SJSA1 (cell line): ENCODE measurements around the gene GTPBP4. TPM values are rescaled to one million over a fixed set of nuclear protein-coding genes. Genes with fewer than 3 reads are reported as not detected.
"Not testable (repeated sequence)": the region's sequence is repeated elsewhere in the genome, so short reads cannot be mapped to it uniquely, and the experiment has no call there.

Experiments used
- DNase-seq, 2 experiments: peaks; one replicate each; pipeline ENCODE4 v3.0.0-alpha.2; 2015 to 2020; ENCODE audit warnings: low spot score in 2 of 2, low read depth in 1 of 2
- H3K27ac ChIP-seq: fragments of 250-450 bp; sonication (Bioruptor Pico); 2 replicates; pipeline ENCODE4 v1.5.1; 2020; ENCODE audit warnings: mild to moderate bottlenecking, moderate library complexity
- H3K27me3 ChIP-seq: fragments of 250-450 bp; sonication (Bioruptor Pico); replicated peaks from 2 replicates; pipeline ENCODE4 v1.5.1; 2020; ENCODE audit warnings: mild to moderate bottlenecking, moderate library complexity
- H3K36me3 ChIP-seq: fragments of 250-450 bp; sonication (Bioruptor Pico); 2 replicates; pipeline ENCODE4 v1.5.1; 2020; ENCODE audit warnings: mild to moderate bottlenecking
- H3K4me1 ChIP-seq: fragments of 250-450 bp; sonication (Bioruptor Pico); replicated peaks from 2 replicates; pipeline ENCODE4 v1.6.1; 2021; ENCODE audit warnings: mild to moderate bottlenecking
- H3K4me3 ChIP-seq: fragments of 250-450 bp; sonication (Bioruptor Pico); 2 replicates; pipeline ENCODE4 v1.5.1; 2020; ENCODE audit warnings: mild to moderate bottlenecking
- H3K9me3 ChIP-seq: fragments of 250-450 bp; sonication (Bioruptor Pico); replicated peaks from 2 replicates; pipeline ENCODE4 v1.5.1; 2020; ENCODE audit warnings: mild to moderate bottlenecking
- total RNA-seq: library from RNA; depleted of rRNA; stranded (reverse); fragments of >200 nt; shearing (Covaris generic); gene quantifications from 2 replicates; pipeline ENCODE4 v1.2.3, GENCODE V29; 2014

GTPBP4 gene
- total RNA-seq, 1 experiment from 2014 or later, result 87.4 TPM

DNA sequence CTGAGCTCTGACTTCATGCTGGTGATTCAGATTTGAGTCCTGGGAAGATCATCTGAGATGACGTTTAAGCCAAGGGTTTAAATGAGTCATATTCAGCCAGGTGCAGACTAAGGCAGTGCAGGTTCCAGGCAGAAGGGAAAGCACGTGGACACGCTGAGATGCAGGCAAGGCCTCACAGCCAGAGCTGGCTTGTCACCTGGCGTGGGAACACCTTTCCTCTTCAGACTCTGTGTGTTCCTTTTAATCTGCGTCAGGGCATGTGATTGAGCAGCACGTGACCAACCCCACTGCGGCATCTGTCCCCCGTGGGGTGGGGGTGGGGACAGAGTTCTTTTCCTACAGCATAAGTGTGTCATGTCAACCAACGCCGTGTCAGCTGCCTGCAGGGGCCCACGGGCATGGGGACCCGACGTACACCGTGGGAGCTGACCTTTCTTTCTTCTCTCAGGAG lies 48.1 kb downstream of the GTPBP4 start:
- H3K27ac ChIP-seq, result no peak overlapping the region
- no peaks in the 10 kb centered on the region for H3K4me1 ChIP-seq
- no peak overlapping the region for H3K4me3 ChIP-seq
- peaks cover 29% of the 10 kb centered on the region for H3K36me3 ChIP-seq
- no peak for DNase-seq
- no peaks in the 10 kb centered on the region for H3K27me3 ChIP-seq
- H3K9me3 ChIP-seq, result no peaks in the 10 kb centered on the region; the same call in 1 of the 2 replicates

DNA sequence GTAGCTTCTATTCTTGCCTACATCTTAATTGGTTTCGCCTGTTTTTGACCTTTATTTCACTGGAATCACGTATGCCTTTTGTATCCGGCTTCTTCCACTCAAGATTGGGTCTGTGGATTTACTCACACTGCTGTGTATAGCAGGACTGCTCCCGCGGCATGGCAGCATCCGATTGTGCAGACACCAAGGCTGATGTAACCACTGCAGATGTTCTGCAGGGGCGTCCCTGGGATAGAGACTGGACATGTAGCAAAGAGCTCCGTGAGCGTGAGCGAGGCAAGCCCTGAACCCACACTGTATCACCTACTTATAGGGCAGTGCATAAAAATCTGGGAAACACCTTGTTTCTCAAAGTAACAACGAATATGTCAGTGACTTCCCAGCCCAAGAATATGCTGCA lies 48.9 kb downstream of the GTPBP4 start:
- Histone ChIP-seq H3K27me3 (no peaks in the 10 kb centered on the region), H3K9me3 (no peaks in the 10 kb centered on the region; the same call in 1 of the 2 replicates), H3K27ac (no peak overlapping the region), H3K4me3 (no peak overlapping the region), H3K4me1 (no peaks in the 10 kb centered on the region), H3K36me3 (peaks cover 36% of the 10 kb centered on the region)
- no peak for DNase-seq

DNA sequence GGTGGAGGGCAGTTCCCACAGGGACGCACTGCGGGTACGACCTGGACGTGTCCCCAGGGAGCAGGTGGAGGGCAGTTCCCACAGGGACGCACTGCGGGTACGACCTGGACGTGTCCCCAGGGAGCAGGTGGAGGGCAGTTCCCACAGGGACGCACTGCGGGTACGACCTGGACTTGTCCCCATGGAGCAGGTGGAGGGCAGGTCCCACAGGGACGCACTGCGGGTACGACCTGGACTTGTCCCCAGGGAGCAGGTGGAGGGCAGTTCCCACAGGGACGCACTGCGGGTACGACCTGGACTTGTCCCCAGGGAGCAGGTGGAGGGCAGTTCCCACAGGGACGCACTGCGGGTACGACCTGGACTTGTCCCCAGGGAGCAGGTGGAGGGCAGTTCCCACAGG lies 50.5 kb downstream of the GTPBP4 start:
- H3K27me3 ChIP-seq, H3K4me1 ChIP-seq, H3K4me3 ChIP-seq, H3K27ac ChIP-seq, DNase-seq, H3K9me3 ChIP-seq: not testable (repeated sequence)
- peaks cover 53% of the 10 kb centered on the region for H3K36me3 ChIP-seq

GRCh38 chr10:1040133-1040532 lies 51.9 kb downstream of the GTPBP4 start:
- peaks cover 54% of the 10 kb centered on the region for H3K36me3 ChIP-seq

GRCh38 chr10:1041514-1041913 lies 53.3 kb downstream of the GTPBP4 start:
- H3K27ac ChIP-seq, result no peak overlapping the region
- no peak for DNase-seq
- no peak overlapping the region for H3K4me3 ChIP-seq
- no peaks in the 10 kb centered on the region for H3K4me1 ChIP-seq
- H3K36me3 ChIP-seq, result peaks cover 61% of the 10 kb centered on the region
- no peaks in the 10 kb centered on the region for H3K27me3 ChIP-seq
- no peaks in the 10 kb centered on the region; the same call in 1 of the 2 replicates for H3K9me3 ChIP-seq

More at GRCh38 chr10:1040133-1040532, 51.9 kb downstream of the GTPBP4 start:
- Histone ChIP-seq H3K4me1 (no peaks in the 10 kb centered on the region), H3K27ac (no peak overlapping the region), H3K9me3 (no peaks in the 10 kb centered on the region; the same call in 1 of the 2 replicates), H3K27me3 (no peaks in the 10 kb centered on the region), H3K4me3 (no peak overlapping the region)
- no peak for DNase-seq

DNA sequence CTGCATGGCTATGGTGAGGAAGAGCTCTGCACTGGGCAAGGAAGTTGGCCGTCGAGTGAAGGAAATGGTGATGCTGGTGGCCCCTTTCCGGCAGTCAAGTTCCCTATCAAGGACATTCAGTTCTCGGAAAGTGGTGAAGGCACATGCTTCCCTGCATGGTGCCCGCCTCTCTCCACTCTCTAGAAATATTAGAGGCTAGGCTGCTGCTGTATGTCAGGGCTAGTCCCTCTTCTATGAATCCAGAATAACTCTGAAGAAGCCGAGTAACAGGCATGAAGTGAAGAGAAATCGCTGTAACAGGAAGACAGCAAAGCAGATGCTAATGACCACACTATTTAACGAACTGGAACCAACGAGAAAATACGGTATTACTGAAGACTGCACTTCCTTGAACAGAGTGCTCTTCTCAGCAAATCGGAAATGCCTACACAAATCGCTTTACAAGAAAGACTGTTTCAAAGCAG lies 55.3 kb downstream of the GTPBP4 start:
- no peaks in the 10 kb centered on the region for H3K27me3 ChIP-seq
- H3K36me3 ChIP-seq, result peaks cover 58% of the 10 kb centered on the region
- no peak overlapping the region for H3K27ac ChIP-seq
- H3K4me3 ChIP-seq, result no peak overlapping the region
- no peaks in the 10 kb centered on the region for H3K9me3 ChIP-seq
- H3K4me1 ChIP-seq, result no peaks in the 10 kb centered on the region
- no peak for DNase-seq

DNA sequence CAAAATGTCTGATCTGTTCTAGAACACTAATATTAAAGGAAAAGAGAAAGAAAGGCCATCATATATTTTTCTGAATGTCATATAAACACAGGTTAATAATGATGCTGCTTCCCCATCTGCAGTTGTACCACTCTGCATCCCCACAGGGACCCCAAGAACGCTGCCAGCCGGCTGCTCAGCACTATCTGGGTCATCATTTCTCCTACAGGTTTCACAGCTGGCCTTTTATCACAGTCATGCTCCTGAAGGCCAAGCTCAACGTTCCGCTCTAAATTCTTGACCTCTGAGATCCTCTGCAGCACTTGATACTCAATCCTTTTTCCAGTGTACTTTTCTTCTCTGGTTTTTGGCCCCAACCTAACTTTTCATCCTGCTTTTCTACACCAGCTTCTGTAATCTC lies 55.9 kb downstream of the GTPBP4 start:
- DNase-seq, result no peak
- Histone ChIP-seq H3K27ac (no peak overlapping the region), H3K9me3 (no peaks in the 10 kb centered on the region), H3K4me1 (no peaks in the 10 kb centered on the region), H3K4me3 (no peak overlapping the region), H3K27me3 (no peaks in the 10 kb centered on the region), H3K36me3 (peaks cover 59% of the 10 kb centered on the region)

DNA sequence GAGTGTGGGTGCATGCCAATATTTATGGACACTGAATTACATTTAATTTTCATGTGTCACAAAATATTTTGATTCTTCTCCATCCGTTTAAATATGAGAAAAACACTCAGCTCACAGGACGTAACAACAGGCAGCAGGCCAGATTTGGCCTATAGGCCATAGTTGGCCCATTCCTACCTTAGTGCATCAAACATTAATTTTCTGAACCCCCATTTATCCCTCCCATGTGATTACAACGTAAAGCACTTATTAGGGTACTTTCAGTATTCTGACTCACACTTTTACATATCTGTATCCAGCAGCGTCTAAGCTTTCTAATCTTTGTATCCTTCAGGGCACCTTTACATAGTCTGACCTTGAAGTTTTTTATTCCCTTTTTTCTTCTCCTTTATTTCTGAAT lies 56.7 kb downstream of the GTPBP4 start:
- Histone ChIP-seq H3K4me1 (no peaks in the 10 kb centered on the region), H3K27me3 (no peaks in the 10 kb centered on the region), H3K27ac (no peak overlapping the region), H3K4me3 (no peak overlapping the region), H3K9me3 (no peaks in the 10 kb centered on the region), H3K36me3 (peaks cover 51% of the 10 kb centered on the region)
- DNase-seq, result no peak

DNA sequence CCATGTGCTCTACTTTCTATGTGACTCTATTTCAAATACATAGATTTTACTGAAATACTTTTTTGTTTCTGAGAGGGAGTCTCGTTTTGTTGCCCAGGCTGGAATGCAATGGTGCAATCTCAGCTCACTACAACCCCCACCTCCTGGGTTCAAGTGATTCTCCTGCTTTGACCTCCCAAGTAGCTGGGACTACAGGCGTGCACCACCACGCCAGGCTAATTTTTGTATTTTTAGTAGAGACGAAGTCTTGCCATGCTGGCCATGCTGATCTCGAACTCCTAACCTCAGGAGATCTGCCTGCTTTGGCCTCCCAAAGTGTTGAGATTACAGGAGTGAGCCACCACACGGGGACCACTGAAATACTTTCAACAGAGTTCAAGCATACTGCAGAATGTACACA lies 57.2 kb downstream of the GTPBP4 start:
- Histone ChIP-seq H3K9me3 (no peaks in the 10 kb centered on the region), H3K4me3 (no peak overlapping the region), H3K27me3 (no peaks in the 10 kb centered on the region), H3K36me3 (peaks cover 47% of the 10 kb centered on the region), H3K4me1 (no peaks in the 10 kb centered on the region), H3K27ac (no peak overlapping the region)
- DNase-seq, result no peak

DNA sequence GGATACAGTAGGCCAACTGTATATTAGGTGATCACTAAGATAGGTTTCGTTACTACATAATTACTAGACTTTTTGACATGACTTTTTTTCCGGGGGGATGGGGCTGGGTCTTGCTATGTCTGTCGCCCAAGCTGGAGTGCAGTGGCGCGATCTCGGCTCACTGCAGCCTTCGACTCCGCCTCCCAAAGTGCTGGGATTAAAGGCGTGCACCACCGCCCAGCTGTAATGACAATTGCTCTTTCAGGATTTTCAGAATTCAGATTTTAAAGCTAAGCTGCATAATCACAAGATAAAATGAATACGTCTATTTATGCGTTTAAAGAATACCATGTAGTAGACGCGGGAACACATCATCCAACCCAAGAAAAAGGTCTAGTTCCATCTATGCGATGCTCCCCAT lies 59.7 kb downstream of the GTPBP4 start:
- Histone ChIP-seq H3K4me1 (no peaks in the 10 kb centered on the region), H3K36me3 (peaks cover 46% of the 10 kb centered on the region), H3K9me3 (no peaks in the 10 kb centered on the region), H3K4me3 (peak overlapping the region; percentile 69), H3K27ac (peak overlapping the region; percentile 97; the same call in 1 of the 2 replicates), H3K27me3 (no peaks in the 10 kb centered on the region)
- DNase-seq, result no peak

GRCh38 chr10:1048349-1048731 lies 60.1 kb downstream of the GTPBP4 start:
- H3K4me1 ChIP-seq, result no peaks in the 10 kb centered on the region
- peak overlapping the region; percentile 97 for H3K27ac ChIP-seq
- no peak for DNase-seq
- peak overlapping the region; percentile 69 for H3K4me3 ChIP-seq
- peaks cover 46% of the 10 kb centered on the region for H3K36me3 ChIP-seq
- no peaks in the 10 kb centered on the region for H3K9me3 ChIP-seq
- H3K27me3 ChIP-seq, result no peaks in the 10 kb centered on the region

DNA sequence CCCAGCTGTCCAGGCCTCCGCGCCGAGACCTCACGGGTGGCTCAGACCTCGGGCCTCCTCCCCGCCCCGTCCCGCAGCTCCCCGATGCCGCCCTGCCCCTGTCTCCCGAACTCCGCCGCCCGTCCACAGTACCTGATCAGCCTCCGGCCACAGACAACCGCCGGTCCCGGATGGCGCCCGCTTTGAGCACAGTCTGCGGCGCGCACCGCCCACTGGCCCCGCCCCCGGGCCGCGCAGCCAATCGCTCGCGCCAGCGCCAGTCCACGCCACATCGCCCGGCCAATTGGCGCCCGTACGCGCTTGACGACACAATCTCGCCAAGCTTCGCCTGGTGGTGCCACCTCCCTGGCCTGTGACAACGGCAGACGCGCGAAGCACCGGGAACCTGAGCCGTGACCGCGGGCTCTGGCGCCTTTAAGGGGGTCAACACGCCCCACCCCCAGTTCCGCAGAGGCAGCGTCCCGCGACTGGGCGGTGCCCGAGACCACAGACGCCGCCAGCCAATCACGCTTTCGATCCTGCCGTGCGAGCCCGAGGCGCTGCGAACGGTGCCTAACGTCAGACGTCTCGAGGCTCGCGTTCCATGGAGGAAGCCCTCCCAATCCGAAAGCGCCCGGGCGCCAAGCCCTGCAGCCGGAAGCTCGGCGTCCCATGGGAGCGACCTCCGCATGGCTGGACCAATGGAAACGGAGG lies 60.6 kb downstream of the GTPBP4 start, which contains the start of gene IDI1:
TSS of gene IDI1 (minus strand) at position 388 of the 693 bp plus-strand sequence. CDS start at position 272, 116 bp downstream.
- DNase-seq, result peak; percentile 99
- H3K27me3 ChIP-seq, result no peaks in the 10 kb centered on the region
- no peaks in the 10 kb centered on the region for H3K9me3 ChIP-seq

GRCh38 chr10:1049425-1049958 lies 61.3 kb downstream of the GTPBP4 start:
- Histone ChIP-seq H3K4me1 (peaks cover 3% of the 10 kb centered on the region), H3K27ac (peak overlapping the region; percentile 97), H3K27me3 (no peaks in the 10 kb centered on the region), H3K4me3 (peak overlapping the region; percentile 69), H3K9me3 (no peaks in the 10 kb centered on the region), H3K36me3 (peaks cover 51% of the 10 kb centered on the region)
- no peak for DNase-seq

More for the DNA sequence above, 60.6 kb downstream of the GTPBP4 start, which contains the start of gene IDI1:
- peak within 1 kb of the TSS; percentile 69 for H3K4me3 ChIP-seq
- peak within 1 kb of the TSS; percentile 97 for H3K27ac ChIP-seq
- no peaks in the 10 kb centered on the region for H3K4me1 ChIP-seq
- H3K36me3 ChIP-seq, result peaks cover 46% of the 10 kb centered on the region

GRCh38 chr10:1050145-1050544 lies 61.9 kb downstream of the GTPBP4 start:
- DNase-seq, result no peak

More at GRCh38 chr10:1050145-1050544, 61.9 kb downstream of the GTPBP4 start:
- Histone ChIP-seq H3K4me3 (peak overlapping the region; percentile 69), H3K27me3 (no peaks in the 10 kb centered on the region), H3K27ac (peak overlapping the region; percentile 97), H3K36me3 (peaks cover 58% of the 10 kb centered on the region), H3K4me1 (peaks cover 9% of the 10 kb centered on the region), H3K9me3 (no peaks in the 10 kb centered on the region)
